GM18861 (cell line): Measurements from ENCODE around the gene ZFP36L1.
"Not testable (repeated sequence)": the region's sequence is repeated elsewhere in the genome, so short reads cannot be mapped to it uniquely, and the experiment has no call there.

Source experiments
- ATAC-seq: cut with Tn5 transposase; IDR thresholded peaks from one replicate; pipeline ENCODE4 v1.9.1; 2021; ENCODE audit not compliant: unreplicated experiment

Gene ZFP36L1

GRCh38 chr14:68767248-68767645, 25.6 kb downstream of the ZFP36L1 start:
- no peak for ATAC-seq

- no peak for ATAC-seq
Measured at GRCh38 chr14:68766299-68767247, 26.3 kb downstream of the ZFP36L1 start.

GRCh38 chr14:68763843-68764242, 29.0 kb downstream of the ZFP36L1 start:
- ATAC-seq = not testable (repeated sequence)

- no peak for ATAC-seq
Measured at GRCh38 chr14:68762953-68763764, 29.7 kb downstream of the ZFP36L1 start.

- no peak for ATAC-seq
Measured at GRCh38 chr14:68761391-68761790, 31.5 kb downstream of the ZFP36L1 start.

GRCh38 chr14:68760761-68761160, 32.1 kb downstream of the ZFP36L1 start:
- ATAC-seq = no peak

GRCh38 chr14:68759937-68760336, 32.9 kb downstream of the ZFP36L1 start:
- ATAC-seq = no peak

GRCh38 chr14:68759017-68759560, 33.8 kb downstream of the ZFP36L1 start:
- ATAC-seq = no peak

- ATAC-seq = no peak
Measured at GRCh38 chr14:68758301-68758700, 34.6 kb downstream of the ZFP36L1 start.

GRCh38 chr14:68757618-68758081, 35.2 kb downstream of the ZFP36L1 start:
- ATAC-seq = no peak

GRCh38 chr14:68756734-68757133, 36.1 kb downstream of the ZFP36L1 start:
- no peak for ATAC-seq

GRCh38 chr14:68756000-68756481, 36.8 kb downstream of the ZFP36L1 start:
- no peak for ATAC-seq

- ATAC-seq = no peak
Measured at GRCh38 chr14:68755016-68755353, 37.9 kb downstream of the ZFP36L1 start.

- no peak for ATAC-seq
Measured at GRCh38 chr14:68753690-68754089, 39.2 kb downstream of the ZFP36L1 start.

GRCh38 chr14:68752271-68753006, 40.4 kb downstream of the ZFP36L1 start:
- ATAC-seq = no peak

GRCh38 chr14:68749487-68750475, 43.1 kb downstream of the ZFP36L1 start:
- ATAC-seq = no peak

- no peak for ATAC-seq
Measured at GRCh38 chr14:68748691-68749090, 44.2 kb downstream of the ZFP36L1 start.

- ATAC-seq = no peak
Measured at GRCh38 chr14:68748260-68748659, 44.6 kb downstream of the ZFP36L1 start.

GRCh38 chr14:68747393-68747792, 45.5 kb downstream of the ZFP36L1 start:
- ATAC-seq = no peak

- ATAC-seq = no peak
Measured at GRCh38 chr14:68744613-68745012, 48.3 kb downstream of the ZFP36L1 start.
